PC-3 (cell line): ENCODE results near the gene MKRN2. TPM values are rescaled to one million over a fixed set of nuclear protein-coding genes. Genes with fewer than 3 reads are reported as not detected.

ENCODE experiments used
- ATAC-seq: fragments of 200-7000 bp; cut with Tn5 transposase; 2 replicates; pipeline ENCODE4 v1.9.1; 2020; ENCODE audit warnings: mild to moderate bottlenecking, moderate library complexity
- BruUV-seq: library from RNA; stranded (reverse); fragments of 400-500 nt; replicated peaks from 2 replicates; lab custom pipeline; 2021; lab: Mats Ljungman, UMichigan
- CTCF ChIA-PET: fragments of 300-600 bp; sonication (Branson Sonifier 250); formaldehyde crosslinking; loops from one replicate; lab custom pipeline; 2022; ENCODE audit warnings: antibody characterized with exemption; lab: Charles Lee
- POLR2A ChIA-PET: fragments of 300-600 bp; sonication (Branson Sonifier 250); formaldehyde crosslinking; loops from one replicate; lab custom pipeline; 2022; ENCODE audit warnings: antibody characterized with exemption; ENCODE audit not compliant: unreplicated experiment; lab: Charles Lee
- DNase-seq: peaks from one replicate; pipeline ENCODE4 v3.0.0-alpha.2; 2015
- H2AFZ ChIP-seq: fragments of 300-600 bp; sonication (generic); 2 replicates; pipeline ENCODE4 v1.6.0; 2016; ENCODE audit warnings: antibody characterized with exemption, low read length
- H3F3A ChIP-seq: fragments of 300-600 bp; sonication (generic); one replicate; pipeline ENCODE4 v1.6.0; 2017; ENCODE audit warnings: antibody characterized with exemption, low read length, control low read depth, mild to moderate bottlenecking; ENCODE audit not compliant: unreplicated experiment
- H3K27ac ChIP-seq: fragments of 300-600 bp; sonication (generic); 2 replicates; pipeline ENCODE4 v1.5.1; 2016; ENCODE audit warnings: mild to moderate bottlenecking, low read length
- H3K27me3 ChIP-seq: fragments of 300-600 bp; sonication (generic); 2 replicates; pipeline ENCODE4 v1.6.1; 2016; ENCODE audit warnings: low read length, mixed read lengths
- H3K36me3 ChIP-seq: fragments of 300-600 bp; sonication (generic); 2 replicates; pipeline ENCODE4 v1.6.1; 2016; ENCODE audit warnings: low read depth, mixed run types, low read length, mixed read lengths
- H3K4me1 ChIP-seq: fragments of 300-600 bp; sonication (generic); 2 replicates; pipeline ENCODE4 v1.5.1; 2016; ENCODE audit warnings: low read length; ENCODE audit not compliant: insufficient read depth
- H3K4me2 ChIP-seq: fragments of 300-600 bp; sonication (generic); 2 replicates; pipeline ENCODE4 v1.6.0; 2016; ENCODE audit warnings: low read length
- H3K4me3 ChIP-seq: fragments of 300-600 bp; sonication (generic); 2 replicates; pipeline ENCODE4 v1.5.1; 2016; ENCODE audit warnings: mild to moderate bottlenecking, low read length, mixed read lengths
- H3K79me2 ChIP-seq: fragments of 300-600 bp; sonication (generic); 2 replicates; pipeline ENCODE4 v1.6.1; 2017; ENCODE audit warnings: low read length, mixed read lengths
- H3K9ac ChIP-seq: fragments of 300-600 bp; sonication (generic); 2 replicates; pipeline ENCODE4 v1.6.0; 2016; ENCODE audit warnings: mild to moderate bottlenecking, low read length
- H3K9me2 ChIP-seq: fragments of 300-600 bp; sonication (generic); replicated peaks from 2 replicates; pipeline ENCODE4 v1.6.1; 2016; ENCODE audit warnings: mixed run types, low read length, mixed read lengths
- H3K9me3 ChIP-seq: fragments of 300-600 bp; sonication (generic); 2 replicates; pipeline ENCODE4 v1.6.1; 2016; ENCODE audit warnings: low read length, mixed read lengths
- H4K20me1 ChIP-seq: fragments of 300-600 bp; sonication (generic); 2 replicates; pipeline ENCODE4 v1.6.1; 2016; ENCODE audit warnings: low read length, mixed read lengths
- EZH2 ChIP-seq: fragments of 300-600 bp; sonication (generic); IDR thresholded peaks from one replicate; pipeline ENCODE4 v1.6.1; 2017; ENCODE audit warnings: antibody characterized with exemption, mild to moderate bottlenecking, low read length; ENCODE audit not compliant: unreplicated experiment
- EZH2phosphoT487 ChIP-seq: fragments of 300-600 bp; sonication (generic); IDR thresholded peaks from 2 replicates; pipeline ENCODE4 v1.6.1; 2018; ENCODE audit warnings: mild to moderate bottlenecking, antibody characterized with exemption, low read length, borderline replicate concordance
- intact Hi-C: fragments of 100-400 bp; cut with micrococcal nuclease; formaldehyde crosslinking; loops from 2 replicates; pipeline ENCODE4 v1.9.0; 2023
- total RNA-seq: library from RNA; depleted of rRNA; stranded (reverse); fragments of >200 nt; gene quantifications from 2 replicates; pipeline ENCODE4 v1.2.3, GENCODE V29; 2014; rRNA removed
- TF ChIP-seq, protein P1 (sequence below): fragments of 300-600 bp; sonication (generic); conservative IDR thresholded peaks from 2 replicates; pipeline ENCODE4 v1.5.1; 2017; ENCODE audit warnings: antibody characterized with exemption, low read depth, mild to moderate bottlenecking, low read length

Gene MKRN2
- total RNA-seq, 1 experiment from 2014 or later = 45.8 TPM

DNA sequence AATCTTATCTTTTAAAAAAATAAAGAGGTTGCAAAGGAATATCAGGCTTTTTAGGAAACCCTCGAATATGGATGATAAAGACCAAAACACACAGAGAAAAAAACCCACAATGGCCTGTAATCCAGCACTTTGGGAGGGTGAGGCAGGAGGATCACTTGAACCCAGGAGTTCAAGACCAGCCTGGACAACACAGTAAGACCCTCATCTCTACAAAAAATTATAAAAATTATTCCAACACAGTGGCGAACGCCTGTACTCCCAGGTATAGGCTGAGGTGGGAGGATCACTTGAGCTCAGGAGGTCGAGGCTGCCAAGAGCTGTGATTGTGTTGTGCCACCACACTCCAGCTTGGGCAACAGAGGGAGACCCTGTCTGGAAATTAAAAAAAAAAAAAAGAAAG, 76.2 kb downstream of the MKRN2 start:
- H3K36me3 ChIP-seq = no peaks in the 10 kb centered on the region; the same call in 1 of the 2 replicates
- H3K4me1 ChIP-seq = peaks cover 10% of the 10 kb centered on the region; the same call in 1 of the 2 replicates
- DNase-seq (no peak), ATAC-seq (no peak)
- H3F3A ChIP-seq = no peaks in the 10 kb centered on the region
- no peaks in the 10 kb centered on the region for H3K9me2 ChIP-seq
- BruUV-seq = no TSS peak
- H3K79me2 ChIP-seq = peaks cover 100% of the 10 kb centered on the region
- H3K9ac ChIP-seq = no peak overlapping the region
- no peak overlapping the region for H3K4me3 ChIP-seq
- no peaks in the 10 kb centered on the region for H3K27me3 ChIP-seq
- intact Hi-C loops = loop anchor here (5.0 kb wide), 1 partner anchor 41 kb away; no protein-coding TSS in a partner anchor
- H3K27ac ChIP-seq = no peak overlapping the region
- CTCF ChIA-PET = no interaction called here
- peaks cover 32% of the 10 kb centered on the region for H4K20me1 ChIP-seq
- POLR2A ChIA-PET = no interaction called here
- H2AFZ ChIP-seq = no peak overlapping the region
- H3K4me2 ChIP-seq = no peak overlapping the region
- TF ChIP-seq, protein P1, sequence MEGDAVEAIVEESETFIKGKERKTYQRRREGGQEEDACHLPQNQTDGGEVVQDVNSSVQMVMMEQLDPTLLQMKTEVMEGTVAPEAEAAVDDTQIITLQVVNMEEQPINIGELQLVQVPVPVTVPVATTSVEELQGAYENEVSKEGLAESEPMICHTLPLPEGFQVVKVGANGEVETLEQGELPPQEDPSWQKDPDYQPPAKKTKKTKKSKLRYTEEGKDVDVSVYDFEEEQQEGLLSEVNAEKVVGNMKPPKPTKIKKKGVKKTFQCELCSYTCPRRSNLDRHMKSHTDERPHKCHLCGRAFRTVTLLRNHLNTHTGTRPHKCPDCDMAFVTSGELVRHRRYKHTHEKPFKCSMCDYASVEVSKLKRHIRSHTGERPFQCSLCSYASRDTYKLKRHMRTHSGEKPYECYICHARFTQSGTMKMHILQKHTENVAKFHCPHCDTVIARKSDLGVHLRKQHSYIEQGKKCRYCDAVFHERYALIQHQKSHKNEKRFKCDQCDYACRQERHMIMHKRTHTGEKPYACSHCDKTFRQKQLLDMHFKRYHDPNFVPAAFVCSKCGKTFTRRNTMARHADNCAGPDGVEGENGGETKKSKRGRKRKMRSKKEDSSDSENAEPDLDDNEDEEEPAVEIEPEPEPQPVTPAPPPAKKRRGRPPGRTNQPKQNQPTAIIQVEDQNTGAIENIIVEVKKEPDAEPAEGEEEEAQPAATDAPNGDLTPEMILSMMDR = no peak
- TF ChIP-seq EZH2 (no peak), EZH2phosphoT487 (no peak)
- no peaks in the 10 kb centered on the region for H3K9me3 ChIP-seq

Other genes with a start within 250 kb of the MKRN2 start
- 40.2 and 51.0 TPM in 2 replicates for gene TSEN2, start 72.6 kb upstream of the MKRN2 start, total RNA-seq
- 6.6 and 7.9 TPM in 2 replicates for gene MKRN2OS, start 11.6 kb upstream of the MKRN2 start, total RNA-seq
- 113 and 130 TPM in 2 replicates for gene RAF1, start 107.0 kb downstream of the MKRN2 start, total RNA-seq
- gene TMEM40, start 202.2 kb downstream of the MKRN2 start, total RNA-seq = 7.5 and 10.4 TPM in 2 replicates
- gene CAND2, start 239.6 kb downstream of the MKRN2 start, total RNA-seq = 2.4 and 4.8 TPM in 2 replicates